Muscle of back (tissue), 13 donors: ENCODE measurements around the gene PRSS58. TPM values are rescaled to one million over a fixed set of nuclear protein-coding genes. Genes with fewer than 3 reads are reported as not detected.

Experiments used
- DNase-seq, 3 donors: peaks; one replicate each; pipeline versions ENCODE4 v3.0.0 to v3.0.0-alpha.2; 2013
- long read RNA-seq, 9 donors: transcript quantifications; one replicate each; lab custom pipeline, GENCODE V29; 2026
- polyA plus RNA-seq, 10 donors: library from polyadenylated mRNA; unstranded; fragments of 120-200 nt; gene quantifications; one replicate each; pipeline ENCODE4 v1.2.1, GENCODE V29; 2013; ENCODE audit not compliant: insufficient read length in 10 of 10

PRSS58 gene, protein sequence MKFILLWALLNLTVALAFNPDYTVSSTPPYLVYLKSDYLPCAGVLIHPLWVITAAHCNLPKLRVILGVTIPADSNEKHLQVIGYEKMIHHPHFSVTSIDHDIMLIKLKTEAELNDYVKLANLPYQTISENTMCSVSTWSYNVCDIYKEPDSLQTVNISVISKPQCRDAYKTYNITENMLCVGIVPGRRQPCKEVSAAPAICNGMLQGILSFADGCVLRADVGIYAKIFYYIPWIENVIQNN
- polyA plus RNA-seq, result not detected
- long read RNA-seq, donor 1, result 0 reads
- long read RNA-seq, donor 2, result 0 reads
- long read RNA-seq, donor 3, result 0 reads
- long read RNA-seq, donor 4, result 0 reads
- long read RNA-seq, donor 5, result 0 reads
- long read RNA-seq, donor 6, result 0 reads
- long read RNA-seq, donor 7, result 0 reads
- long read RNA-seq, donor 8, result 0 reads
- long read RNA-seq, donor 9, result 0 reads

DNA sequence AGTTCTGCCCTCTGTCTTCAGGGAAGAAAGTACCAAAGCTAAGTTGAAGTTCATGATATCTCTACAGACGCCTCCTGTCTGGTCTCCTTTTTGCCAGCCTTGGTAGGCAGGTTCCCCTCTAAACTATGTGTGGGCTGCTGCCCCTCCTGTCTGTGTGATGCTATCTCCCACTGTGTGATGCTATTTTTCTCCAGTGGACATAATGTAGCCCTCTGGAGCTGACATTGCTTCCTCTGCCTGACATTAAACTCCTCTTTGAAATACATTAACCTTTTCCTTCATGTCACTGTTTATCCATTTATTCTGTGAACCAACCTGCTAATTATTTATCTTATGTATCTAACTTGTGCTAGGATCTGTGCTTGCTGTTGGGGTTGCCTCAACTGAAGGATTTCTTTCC lies at the start of gene PRSS58:
Gene PRSS58, minus strand, starts transcription at position 101 of the 400 bp plus-strand sequence. CDS start 351 bp downstream, outside the sequence.
- no peak for DNase-seq

DNA sequence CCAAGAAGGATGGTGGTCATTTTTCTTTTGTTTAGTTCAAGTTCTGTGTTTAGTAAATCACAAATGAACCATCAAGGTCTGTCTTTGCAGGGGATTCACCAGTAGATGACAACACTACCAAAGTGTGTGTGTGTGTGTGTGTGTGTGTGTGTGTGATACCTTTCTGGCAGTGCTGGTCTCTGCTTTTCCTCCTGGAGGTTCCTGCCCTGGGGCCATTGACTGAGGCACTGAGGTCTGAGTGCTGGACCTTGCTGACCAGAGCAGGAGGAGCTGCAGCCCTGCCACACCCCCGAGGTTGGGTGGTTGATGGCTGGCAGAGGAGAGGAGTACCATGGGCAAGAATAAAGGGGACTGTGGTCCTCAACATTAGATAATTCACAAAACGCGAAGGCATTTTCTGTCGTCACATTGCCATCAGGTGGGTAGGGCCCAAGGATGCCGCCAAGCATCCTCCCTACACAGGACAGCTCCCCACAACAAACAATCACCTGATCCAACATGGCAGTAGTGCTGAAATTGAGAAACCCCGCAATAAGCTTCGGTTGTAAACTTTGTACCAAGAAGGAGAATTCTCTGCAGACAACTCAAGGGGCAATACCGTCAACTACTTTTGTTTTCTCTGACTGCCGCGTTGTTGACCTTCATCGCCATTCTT lies 49.5 kb upstream of the PRSS58 start:
- DNase-seq, result no peak

DNA sequence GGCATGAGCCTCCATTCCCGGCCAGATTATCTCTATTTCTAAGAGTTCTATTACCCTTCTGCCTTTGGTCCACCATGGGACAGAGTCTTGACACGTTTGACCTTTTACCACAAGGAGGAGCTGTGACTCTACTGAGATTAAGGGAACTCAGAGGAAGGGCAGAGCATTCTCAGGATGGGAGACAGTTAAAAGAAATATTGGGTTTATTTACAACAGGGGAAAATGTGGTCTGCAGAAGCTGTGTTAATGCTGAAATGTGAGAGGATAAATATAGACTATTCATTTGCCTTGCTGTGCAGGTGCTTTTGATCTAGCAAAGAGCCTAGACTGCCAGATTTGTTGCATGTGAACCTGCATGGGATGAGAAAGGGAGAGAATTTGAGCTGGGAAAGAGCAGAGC lies 45.8 kb upstream of the PRSS58 start:
- DNase-seq, result no peak

DNA sequence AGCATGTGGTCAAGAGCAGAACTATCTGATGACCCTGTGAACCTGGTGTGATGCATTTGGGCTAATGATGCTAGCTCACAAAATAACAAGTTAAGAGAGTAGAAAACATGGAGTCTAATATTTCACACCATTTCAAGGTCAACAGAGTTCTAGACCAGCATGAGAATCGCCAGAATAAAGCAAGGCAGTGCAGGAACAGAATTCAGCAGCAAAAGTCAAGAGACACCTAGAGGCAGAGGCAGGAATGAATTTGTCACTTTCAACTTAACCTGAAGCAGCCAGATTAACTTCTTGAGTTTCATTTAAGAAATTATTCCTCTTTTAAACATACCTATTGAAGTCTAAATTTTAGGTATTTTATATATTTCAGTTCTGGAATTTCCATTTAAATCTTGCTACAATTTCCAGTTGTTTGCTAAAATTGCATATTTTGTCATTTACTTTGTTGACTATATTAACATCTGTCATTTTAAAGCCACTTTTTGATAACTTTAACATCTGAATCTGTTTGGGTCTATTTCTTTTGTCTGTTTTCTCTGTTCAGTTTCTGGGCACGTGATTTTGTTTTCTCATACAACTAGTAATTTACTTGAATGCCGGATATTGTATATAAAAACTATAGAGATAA lies 44.2 kb upstream of the PRSS58 start:
- DNase-seq, result no peak

DNA sequence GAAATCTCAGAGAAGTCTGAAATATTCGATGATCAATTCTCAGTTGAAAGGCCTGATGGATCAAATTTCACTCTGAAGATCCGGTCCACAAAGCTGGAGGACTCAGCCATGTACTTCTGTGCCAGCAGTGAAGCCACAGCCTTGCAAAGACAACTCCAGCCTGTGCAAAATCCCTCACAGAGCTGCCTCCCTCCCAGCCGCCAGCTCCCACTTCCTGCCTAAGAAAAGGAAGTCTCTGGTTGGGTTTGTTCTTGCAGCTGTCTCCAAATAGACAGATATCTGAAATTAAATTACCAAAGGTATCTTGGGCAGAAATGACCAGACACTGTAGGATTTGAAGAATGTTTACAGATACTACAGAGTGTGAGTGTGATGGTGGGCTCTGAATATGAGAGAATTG lies 43.4 kb upstream of the PRSS58 start:
- DNase-seq, result no peak

DNA sequence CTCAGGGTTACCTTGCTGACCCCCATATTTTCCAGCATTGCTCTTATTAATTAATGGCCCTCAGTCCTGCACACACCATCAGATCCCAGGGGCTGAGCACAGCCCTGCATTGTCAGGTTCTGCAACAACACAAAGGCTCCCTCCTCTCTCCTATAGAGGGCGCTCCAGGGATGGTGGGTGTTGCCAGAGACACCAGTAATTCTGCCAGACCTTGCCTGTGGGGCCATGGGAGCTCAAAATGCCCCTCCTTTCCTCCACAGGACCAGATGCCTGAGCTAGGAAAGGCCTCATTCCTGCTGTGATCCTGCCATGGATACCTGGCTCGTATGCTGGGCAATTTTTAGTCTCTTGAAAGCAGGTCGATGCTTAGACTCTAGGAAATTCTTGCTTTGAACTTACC lies 42.8 kb upstream of the PRSS58 start:
- DNase-seq, result no peak

DNA sequence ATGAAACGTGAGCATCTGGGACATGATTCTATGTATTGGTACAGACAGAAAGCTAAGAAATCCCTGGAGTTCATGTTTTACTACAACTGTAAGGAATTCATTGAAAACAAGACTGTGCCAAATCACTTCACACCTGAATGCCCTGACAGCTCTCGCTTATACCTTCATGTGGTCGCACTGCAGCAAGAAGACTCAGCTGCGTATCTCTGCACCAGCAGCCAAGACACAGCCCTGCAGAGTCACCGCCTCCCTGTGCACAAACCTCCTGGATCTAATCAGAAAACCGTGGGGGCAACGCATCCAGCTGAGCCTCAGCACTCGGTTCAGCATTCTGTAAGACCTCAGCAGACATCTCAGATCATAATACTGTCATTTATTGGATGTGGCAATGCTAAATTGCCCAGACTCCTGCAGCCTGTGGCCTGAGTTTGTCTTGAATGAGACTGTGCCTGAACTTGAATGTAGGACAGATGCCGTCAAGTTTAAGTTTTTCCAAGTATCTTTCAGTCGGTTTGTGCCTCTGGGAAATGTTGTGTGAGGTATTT lies 41.5 kb upstream of the PRSS58 start:
- no peak for DNase-seq

DNA sequence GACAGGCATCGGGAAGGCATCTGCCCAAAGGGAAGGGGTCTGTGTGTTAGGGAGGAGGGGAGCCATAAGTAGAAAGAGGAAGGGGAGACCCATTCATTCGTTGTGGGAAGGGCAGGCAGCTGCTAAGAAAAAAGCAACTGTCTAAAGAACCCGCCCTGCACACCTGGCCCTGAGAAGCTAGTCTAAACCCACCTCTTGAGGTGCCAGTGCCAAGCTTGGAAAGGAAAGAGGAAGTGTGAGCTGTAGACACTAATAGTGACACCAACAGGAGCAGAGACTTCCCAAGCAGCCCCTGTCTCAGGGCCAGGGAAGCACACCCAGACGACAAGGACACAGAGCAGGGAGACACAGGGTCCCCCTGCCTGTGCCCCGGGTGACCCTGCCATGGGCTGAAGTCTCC lies 40.8 kb upstream of the PRSS58 start:
- DNase-seq, result no peak

DNA sequence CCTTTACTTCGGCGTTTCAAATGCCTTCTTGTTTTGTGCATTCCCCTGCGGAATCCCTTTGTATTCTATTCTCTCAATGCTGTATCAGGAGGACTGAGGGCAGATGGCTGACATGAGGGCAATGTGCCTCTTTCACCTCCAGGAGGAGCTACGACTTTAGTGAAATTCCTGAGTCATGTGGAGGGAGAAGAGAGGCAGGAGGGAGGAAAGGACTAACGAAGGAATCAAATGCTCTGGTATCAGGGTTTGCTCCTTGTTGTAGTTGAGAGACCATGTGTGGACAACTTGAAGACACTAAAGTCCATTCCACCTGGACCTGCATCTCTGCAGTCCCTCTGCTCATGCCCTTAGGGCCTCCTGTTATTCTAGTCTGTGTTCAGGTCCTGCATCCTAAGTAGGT lies 40.2 kb upstream of the PRSS58 start:
- DNase-seq, result no peak

DNA sequence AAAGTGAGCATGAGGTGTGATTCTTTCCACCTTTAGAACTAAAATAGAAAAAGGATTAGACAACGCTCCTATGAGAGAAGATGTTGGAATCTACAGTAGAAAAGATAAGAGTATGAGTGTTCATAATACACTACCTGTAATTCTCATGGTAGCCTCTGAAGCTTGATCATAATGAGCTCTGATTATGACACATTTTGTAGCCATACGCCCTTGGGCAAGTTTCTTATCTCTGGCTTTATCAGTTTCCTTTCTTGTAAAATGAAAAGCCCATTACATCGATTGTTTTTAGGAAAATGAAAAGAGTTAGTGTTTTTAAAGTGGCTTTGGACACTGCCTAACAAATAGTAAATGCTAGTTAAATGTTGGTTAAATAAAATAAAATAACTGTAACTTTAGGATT lies 22.4 kb upstream of the PRSS58 start:
- DNase-seq, result no peak

DNA sequence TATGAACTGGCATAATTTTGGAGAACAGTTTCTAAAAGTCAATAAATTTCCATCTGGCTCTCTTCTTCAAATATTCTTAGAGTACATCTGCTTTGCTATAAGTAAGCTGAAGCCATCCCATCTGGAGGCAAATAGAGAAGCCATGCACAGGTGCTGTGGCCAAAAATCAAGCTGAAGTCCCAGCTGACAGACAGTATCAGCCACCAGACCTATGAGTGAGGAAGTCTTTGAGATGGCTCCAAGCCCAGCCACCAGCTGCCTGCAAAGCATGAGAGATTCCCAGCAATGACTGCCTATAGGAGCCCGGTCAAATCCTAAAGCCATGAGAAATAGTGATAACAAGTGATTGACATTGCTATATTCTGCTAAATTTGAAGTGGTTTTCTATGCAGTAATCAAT lies 21.7 kb upstream of the PRSS58 start:
- peak in 1 of 3 donors; percentile 11 for DNase-seq

DNA sequence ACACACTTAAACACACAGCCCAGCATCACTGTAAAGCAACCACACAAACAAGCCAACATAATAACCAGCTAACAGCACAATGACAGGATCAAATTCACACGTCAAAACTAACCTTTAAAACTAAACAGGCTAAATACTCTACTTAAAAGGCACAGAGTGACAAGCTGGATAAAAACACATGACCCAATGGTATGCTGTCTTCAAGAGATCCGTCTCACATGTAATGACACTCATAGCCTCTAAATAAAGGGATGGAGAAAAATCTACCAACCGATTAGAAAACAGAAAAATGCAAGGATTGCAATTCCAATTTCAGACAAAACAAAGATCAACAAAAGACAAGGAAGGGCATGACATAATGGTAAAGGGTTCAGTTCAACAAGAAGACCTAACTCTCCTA lies 17.2 kb upstream of the PRSS58 start:
- DNase-seq, result no peak

DNA sequence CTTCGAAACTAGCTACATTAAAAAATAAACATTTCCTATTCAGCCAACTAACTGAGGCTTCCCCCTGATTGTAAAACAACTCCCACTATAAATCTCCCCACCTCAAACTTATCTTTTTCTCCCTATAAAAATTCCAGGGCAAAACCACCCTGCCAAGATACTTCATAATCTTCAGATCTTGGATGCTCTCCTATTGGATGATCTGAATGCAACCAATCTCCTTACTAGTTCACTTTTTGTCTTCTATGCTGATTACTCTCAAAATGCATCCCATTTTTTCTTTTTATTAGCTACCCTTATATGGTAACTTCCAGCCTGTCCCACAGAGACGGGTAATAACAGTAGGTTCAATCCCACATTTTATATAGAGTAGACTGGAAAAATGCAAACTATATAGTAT lies 15.0 kb upstream of the PRSS58 start:
- DNase-seq, result no peak

DNA sequence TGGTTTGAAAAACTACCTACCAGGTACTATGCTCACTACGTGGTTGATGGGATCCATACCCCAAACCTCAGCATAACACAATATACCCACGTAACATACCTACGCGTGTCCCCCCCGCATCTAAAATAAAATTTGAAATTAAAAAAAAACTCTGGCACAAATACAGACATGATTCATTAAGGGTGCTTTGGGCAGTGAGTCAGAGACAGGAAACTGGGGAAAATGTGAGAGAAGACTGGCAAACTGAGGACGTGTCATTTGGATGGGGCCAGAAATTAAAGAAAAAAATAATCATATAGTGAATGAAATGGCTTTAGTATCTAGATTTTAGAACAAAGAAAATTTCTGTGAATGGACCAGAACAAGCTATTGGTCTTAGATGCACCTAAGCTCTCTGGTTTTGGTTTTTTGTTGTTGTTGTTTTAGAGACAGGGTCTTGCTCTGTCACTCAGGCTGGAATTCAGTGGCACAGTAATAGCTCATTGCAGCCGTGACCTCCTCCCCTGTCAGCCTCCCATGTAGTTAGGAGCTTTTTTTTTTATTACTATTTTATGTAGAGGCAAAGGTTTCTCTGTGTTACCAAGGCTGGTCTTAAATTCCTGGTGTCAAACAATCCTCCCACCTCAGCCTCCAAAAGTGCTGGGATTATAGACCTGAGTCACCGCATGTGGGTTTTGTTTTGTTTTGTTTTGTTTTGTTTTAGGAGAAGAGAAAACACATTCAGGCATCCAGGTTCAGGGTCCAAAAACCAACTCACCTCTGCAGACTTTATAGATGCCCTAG lies 5.9 kb upstream of the PRSS58 start:
- no peak for DNase-seq

DNA sequence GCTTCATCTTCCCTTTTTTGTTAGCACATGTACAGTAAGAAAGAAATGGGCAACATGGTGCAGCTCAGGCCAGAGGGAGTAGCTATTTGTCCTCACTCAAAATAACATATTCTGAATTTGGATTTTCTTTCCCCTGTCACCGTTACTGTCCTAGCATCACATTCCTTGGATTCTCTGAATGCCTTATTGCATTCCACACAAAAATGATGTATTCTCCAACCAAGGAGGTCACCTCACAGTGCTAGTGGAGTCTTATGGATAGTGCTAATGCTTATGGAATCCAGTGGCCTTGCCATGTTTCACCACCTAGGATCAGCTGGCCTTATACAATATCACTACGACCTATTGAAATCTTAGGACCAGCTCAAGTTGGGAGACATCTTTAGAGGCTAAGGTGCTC lies 7.2 kb downstream of the PRSS58 start:
- DNase-seq, result no peak

DNA sequence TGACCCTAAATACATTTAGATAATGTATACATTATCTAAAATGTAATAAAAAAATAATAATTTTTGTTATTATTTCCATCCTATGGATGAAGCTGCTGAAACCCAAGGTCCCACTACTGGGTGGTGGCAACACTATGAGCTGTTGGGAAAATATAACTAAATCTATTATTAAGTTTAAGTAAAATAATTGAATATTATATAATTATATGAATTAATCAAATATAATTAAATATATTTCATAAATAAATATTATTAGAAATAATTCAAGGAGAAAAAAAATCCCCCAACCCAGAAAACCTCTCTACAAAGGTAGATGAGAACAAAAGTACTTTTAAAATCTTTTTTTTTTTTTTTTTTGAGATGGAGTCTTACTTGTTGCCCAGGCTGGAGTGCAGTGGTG lies 7.9 kb downstream of the PRSS58 start:
- DNase-seq, result no peak

DNA sequence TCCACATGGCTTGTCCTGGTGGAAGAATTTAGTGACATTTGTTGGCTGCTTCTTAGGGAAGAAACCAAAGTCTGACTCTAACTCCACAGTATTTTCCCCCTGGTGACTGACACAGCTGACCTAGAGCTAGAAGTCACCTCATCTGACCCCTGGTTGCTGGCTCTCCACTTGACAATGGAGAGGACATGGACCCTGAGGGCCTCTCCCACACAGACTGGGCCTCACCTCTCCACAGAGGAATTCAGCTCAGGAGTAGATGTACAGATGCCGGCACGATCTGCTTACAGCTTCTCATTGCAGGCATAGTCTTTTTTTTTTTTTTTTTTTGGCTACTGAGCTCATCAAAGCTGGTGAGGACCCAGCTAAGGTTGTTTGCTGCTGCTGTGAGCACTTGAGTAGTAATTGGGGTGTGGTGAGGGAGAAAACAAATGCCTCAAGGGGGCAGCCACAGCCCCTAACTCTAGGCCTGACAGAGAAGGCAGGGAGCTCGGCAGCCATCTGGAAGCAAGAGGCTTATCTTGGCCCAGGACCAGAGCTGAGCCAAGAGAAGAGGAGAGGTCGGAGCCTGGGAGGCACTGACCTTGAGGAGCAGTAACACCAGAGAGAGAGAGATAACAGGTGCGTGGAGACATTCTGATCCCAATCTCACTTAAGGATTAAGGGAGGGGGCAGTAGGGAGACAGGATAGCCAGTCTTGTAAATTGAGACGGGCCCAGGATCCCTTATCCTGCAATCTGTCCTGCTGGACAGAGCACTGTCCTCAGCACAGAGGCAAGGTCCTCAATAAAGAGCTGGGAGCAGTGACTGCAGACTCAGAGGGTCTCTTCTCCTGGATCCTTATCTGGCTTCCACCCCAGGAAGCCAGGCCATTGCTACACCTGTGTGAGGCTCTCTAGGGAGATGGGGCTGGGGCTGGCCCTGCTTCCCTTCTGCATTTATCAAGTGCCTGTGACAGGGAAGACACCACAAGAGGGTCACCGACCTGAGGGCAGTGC lies 9.4 kb downstream of the PRSS58 start:
- no peak for DNase-seq

DNA sequence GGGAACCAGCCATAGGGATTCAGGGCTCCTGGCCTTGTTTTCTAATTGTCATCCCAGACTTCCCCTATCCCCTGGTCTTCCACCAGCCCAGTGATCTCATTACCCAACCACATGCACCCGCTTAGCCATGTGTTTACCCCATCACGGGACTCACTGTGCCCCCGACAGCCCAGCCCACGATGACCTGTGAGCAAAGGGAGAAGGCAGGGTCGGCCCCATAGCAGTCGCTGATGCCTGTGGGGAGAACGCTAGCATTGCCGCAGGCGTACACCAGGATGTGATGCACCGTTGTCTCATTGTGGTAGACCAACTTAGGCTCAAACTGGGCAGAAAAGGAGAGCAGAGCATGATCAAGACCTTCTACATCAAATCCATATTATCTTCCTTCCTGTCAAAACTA lies 14.0 kb downstream of the PRSS58 start:
- DNase-seq, result no peak

DNA sequence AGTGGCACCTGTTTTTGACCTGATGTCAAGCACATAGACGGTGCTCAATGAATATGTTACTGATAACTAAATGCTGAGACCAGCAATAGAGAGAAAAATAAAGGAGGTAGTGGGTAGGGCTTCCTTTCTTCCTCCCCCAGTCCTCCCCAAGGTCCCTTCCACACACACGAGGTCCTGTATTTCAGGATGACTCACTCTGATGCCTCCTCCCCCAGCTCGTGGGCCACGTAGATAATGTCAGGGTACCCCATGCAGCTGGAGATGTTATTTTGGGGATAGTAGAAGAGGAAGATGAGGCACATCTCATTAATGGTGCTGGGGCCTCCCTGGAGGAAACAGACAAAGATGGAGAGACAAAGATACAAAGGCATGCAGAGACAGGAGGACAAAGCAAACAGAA lies 17.3 kb downstream of the PRSS58 start:
- DNase-seq, result no peak

DNA sequence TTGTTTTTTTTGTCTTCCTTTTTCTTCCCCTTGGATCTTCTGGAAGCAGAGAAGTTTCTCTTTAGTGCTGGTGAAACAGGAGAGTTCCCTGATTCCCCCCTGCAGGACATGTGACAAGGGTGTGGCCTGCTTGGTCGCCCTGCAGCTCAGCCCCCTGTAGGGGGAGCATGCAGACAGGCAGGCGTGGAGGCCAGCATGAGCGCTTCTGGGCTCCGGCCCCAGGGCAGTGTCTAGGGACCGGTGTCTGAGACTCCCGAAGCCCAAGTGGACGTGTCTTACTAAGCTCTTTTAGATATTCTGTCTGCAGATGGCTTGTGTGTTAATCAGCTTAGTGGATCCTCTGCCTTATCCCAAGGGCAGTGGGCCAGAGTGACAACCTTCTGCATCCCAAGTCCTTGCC lies 26.1 kb downstream of the PRSS58 start:
- DNase-seq, result no peak
